B cell (primary cell): Measurements from ENCODE around the gene SLC7A5.

Source experiments
- EZH2 ChIP-seq: IDR thresholded peaks from 2 replicates; pipeline ENCODE4 v1.6.1; 2012; ENCODE audit warnings: borderline replicate concordance, low read depth, mild to moderate bottlenecking, moderate library complexity, low read length; ENCODE audit not compliant: insufficient read depth, poor library complexity, severe bottlenecking
- TF ChIP-seq, protein P1 (sequence below): fragments of 200-600 bp; IDR thresholded peaks from one replicate; pipeline ENCODE4 v1.8.0; 2022; ENCODE audit warnings: antibody characterized with exemption, mild to moderate bottlenecking

GRCh38 chr16:87851601-87852000, 17.7 kb downstream of the SLC7A5 start:
- TF ChIP-seq EZH2 = no peak
- TF ChIP-seq, protein P1, sequence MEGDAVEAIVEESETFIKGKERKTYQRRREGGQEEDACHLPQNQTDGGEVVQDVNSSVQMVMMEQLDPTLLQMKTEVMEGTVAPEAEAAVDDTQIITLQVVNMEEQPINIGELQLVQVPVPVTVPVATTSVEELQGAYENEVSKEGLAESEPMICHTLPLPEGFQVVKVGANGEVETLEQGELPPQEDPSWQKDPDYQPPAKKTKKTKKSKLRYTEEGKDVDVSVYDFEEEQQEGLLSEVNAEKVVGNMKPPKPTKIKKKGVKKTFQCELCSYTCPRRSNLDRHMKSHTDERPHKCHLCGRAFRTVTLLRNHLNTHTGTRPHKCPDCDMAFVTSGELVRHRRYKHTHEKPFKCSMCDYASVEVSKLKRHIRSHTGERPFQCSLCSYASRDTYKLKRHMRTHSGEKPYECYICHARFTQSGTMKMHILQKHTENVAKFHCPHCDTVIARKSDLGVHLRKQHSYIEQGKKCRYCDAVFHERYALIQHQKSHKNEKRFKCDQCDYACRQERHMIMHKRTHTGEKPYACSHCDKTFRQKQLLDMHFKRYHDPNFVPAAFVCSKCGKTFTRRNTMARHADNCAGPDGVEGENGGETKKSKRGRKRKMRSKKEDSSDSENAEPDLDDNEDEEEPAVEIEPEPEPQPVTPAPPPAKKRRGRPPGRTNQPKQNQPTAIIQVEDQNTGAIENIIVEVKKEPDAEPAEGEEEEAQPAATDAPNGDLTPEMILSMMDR = no peak
